Muscle layer of colon (tissue), 2 donors: ENCODE results near the gene DZIP1L.
A peak's percentile ranks its signal among the peaks of the same experiment; 100 is the strongest.

Source experiments
- H3K27ac ChIP-seq: one replicate; pipeline ENCODE4 v1.7.0; 2013; ENCODE audit warnings: low read depth, mild to moderate bottlenecking, low read length, moderate library complexity
- H3K27me3 ChIP-seq, 2 donors: one replicate each; pipeline ENCODE4 v1.7.0; 2013; ENCODE audit warnings: low read length in 2 of 2, mild to moderate bottlenecking in 2 of 2; ENCODE audit not compliant: insufficient read depth in 2 of 2, control insufficient read depth in 1 of 2
- H3K36me3 ChIP-seq: one replicate; pipeline ENCODE4 v1.7.0; 2013; ENCODE audit warnings: mild to moderate bottlenecking, low read length; ENCODE audit not compliant: insufficient read depth
- H3K4me1 ChIP-seq: one replicate; pipeline ENCODE4 v1.7.0; 2013; ENCODE audit warnings: mild to moderate bottlenecking, low read length; ENCODE audit not compliant: insufficient read depth
- H3K4me3 ChIP-seq, 2 donors: one replicate each; pipeline ENCODE4 v1.7.0; 2013; ENCODE audit warnings: low read length in 2 of 2, low read depth in 1 of 2, mild to moderate bottlenecking in 1 of 2, moderate library complexity in 1 of 2
- H3K9ac ChIP-seq: one replicate; pipeline ENCODE4 v1.7.0; 2013; ENCODE audit warnings: low read length
- H3K9me3 ChIP-seq: one replicate; pipeline ENCODE4 v1.7.0; 2013; ENCODE audit warnings: mild to moderate bottlenecking, low read length
- donor health status: abdominal sarcoma.
- donor health status: Adenocarcinoma of cecum.

Gene DZIP1L

GRCh38 chr3:138082992-138083386 is 32.4 kb downstream of the DZIP1L start:
- Histone ChIP-seq H3K4me1 (no peaks in the 10 kb centered on the region), H3K4me3 (no peak overlapping the region), H3K9ac (no peak overlapping the region), H3K9me3 (no peaks in the 10 kb centered on the region), H3K36me3 (peaks cover 53% of the 10 kb centered on the region), H3K27me3 (no peaks in the 10 kb centered on the region), H3K27ac (peak overlapping the region; percentile 19)

GRCh38 chr3:138082085-138082991 is 33.1 kb downstream of the DZIP1L start:
- Histone ChIP-seq H3K27ac (peak overlapping the region; percentile 50), H3K9ac (no peak overlapping the region), H3K4me3 (peak overlapping the region in 1 of 2 donors; percentile 9), H3K4me1 (no peaks in the 10 kb centered on the region), H3K9me3 (no peaks in the 10 kb centered on the region), H3K36me3 (peaks cover 54% of the 10 kb centered on the region), H3K27me3 (no peaks in the 10 kb centered on the region)

GRCh38 chr3:138081371-138082084 is 33.9 kb downstream of the DZIP1L start:
- H3K9ac ChIP-seq, result no peak overlapping the region
- H3K9me3 ChIP-seq, result no peaks in the 10 kb centered on the region
- no peak overlapping the region for H3K27ac ChIP-seq
- H3K4me3 ChIP-seq, result no peak overlapping the region
- peaks cover 52% of the 10 kb centered on the region for H3K36me3 ChIP-seq
- H3K27me3 ChIP-seq, result no peaks in the 10 kb centered on the region
- H3K4me1 ChIP-seq, result no peaks in the 10 kb centered on the region

- no peak overlapping the region for H3K27ac ChIP-seq
- H3K27me3 ChIP-seq, result no peaks in the 10 kb centered on the region
- H3K36me3 ChIP-seq, result peaks cover 53% of the 10 kb centered on the region
- H3K9me3 ChIP-seq, result no peaks in the 10 kb centered on the region
- H3K4me1 ChIP-seq, result no peaks in the 10 kb centered on the region
- H3K4me3 ChIP-seq, result no peak overlapping the region
- no peak overlapping the region for H3K9ac ChIP-seq
These were observed 35.5 kb downstream of the DZIP1L start for GRCh38 chr3:138079901-138080300.

- H3K4me1 ChIP-seq, result no peaks in the 10 kb centered on the region
- H3K27ac ChIP-seq, result no peak overlapping the region
- no peak overlapping the region for H3K9ac ChIP-seq
- H3K4me3 ChIP-seq, result no peak overlapping the region
- H3K9me3 ChIP-seq, result no peaks in the 10 kb centered on the region
- H3K27me3 ChIP-seq, result no peaks in the 10 kb centered on the region
- H3K36me3 ChIP-seq, result peaks cover 48% of the 10 kb centered on the region
These were observed 36.5 kb downstream of the DZIP1L start for GRCh38 chr3:138078901-138079344.

- H3K36me3 ChIP-seq, result peaks cover 40% of the 10 kb centered on the region
- no peaks in the 10 kb centered on the region for H3K4me1 ChIP-seq
- no peaks in the 10 kb centered on the region for H3K27me3 ChIP-seq
- H3K4me3 ChIP-seq, result no peak overlapping the region
- no peak overlapping the region for H3K9ac ChIP-seq
- H3K9me3 ChIP-seq, result no peaks in the 10 kb centered on the region
- no peak overlapping the region for H3K27ac ChIP-seq
These were observed 37.3 kb downstream of the DZIP1L start for GRCh38 chr3:138078096-138078495.

- Histone ChIP-seq H3K4me3 (no peak overlapping the region), H3K9me3 (no peaks in the 10 kb centered on the region), H3K36me3 (peaks cover 33% of the 10 kb centered on the region), H3K4me1 (no peaks in the 10 kb centered on the region), H3K27me3 (no peaks in the 10 kb centered on the region), H3K9ac (no peak overlapping the region), H3K27ac (no peak overlapping the region)
These were observed 42.6 kb downstream of the DZIP1L start for GRCh38 chr3:138072796-138073195.

- Histone ChIP-seq H3K4me1 (no peaks in the 10 kb centered on the region), H3K27ac (no peak overlapping the region), H3K9me3 (no peaks in the 10 kb centered on the region), H3K36me3 (peaks cover 43% of the 10 kb centered on the region), H3K27me3 (no peaks in the 10 kb centered on the region), H3K4me3 (no peak overlapping the region), H3K9ac (no peak overlapping the region)
These were observed 45.4 kb downstream of the DZIP1L start for GRCh38 chr3:138070006-138070405.

- H3K27me3 ChIP-seq, result no peaks in the 10 kb centered on the region
- no peak overlapping the region for H3K9ac ChIP-seq
- H3K36me3 ChIP-seq, result peaks cover 50% of the 10 kb centered on the region
- H3K4me1 ChIP-seq, result no peaks in the 10 kb centered on the region
- H3K4me3 ChIP-seq, result no peak overlapping the region
- H3K9me3 ChIP-seq, result no peaks in the 10 kb centered on the region
- H3K27ac ChIP-seq, result no peak overlapping the region
These were observed 46.7 kb downstream of the DZIP1L start for GRCh38 chr3:138068579-138069174.

- peaks cover 52% of the 10 kb centered on the region for H3K36me3 ChIP-seq
- no peaks in the 10 kb centered on the region for H3K9me3 ChIP-seq
- no peak overlapping the region for H3K27ac ChIP-seq
- no peaks in the 10 kb centered on the region for H3K4me1 ChIP-seq
- H3K27me3 ChIP-seq, result no peaks in the 10 kb centered on the region
- no peak overlapping the region for H3K4me3 ChIP-seq
- H3K9ac ChIP-seq, result no peak overlapping the region
These were observed 47.4 kb downstream of the DZIP1L start for GRCh38 chr3:138068046-138068445.

- Histone ChIP-seq H3K4me1 (peaks cover 10% of the 10 kb centered on the region), H3K9ac (no peak overlapping the region), H3K27ac (no peak overlapping the region), H3K27me3 (no peaks in the 10 kb centered on the region), H3K36me3 (peaks cover 63% of the 10 kb centered on the region), H3K4me3 (no peak overlapping the region), H3K9me3 (no peaks in the 10 kb centered on the region)
These were observed 48.4 kb downstream of the DZIP1L start for GRCh38 chr3:138066972-138067371.
